Progenitor cell of endocrine pancreas (in vitro differentiated cells): ENCODE results near the gene AARS1. TPM values are rescaled to one million over a fixed set of nuclear protein-coding genes. Genes with fewer than 3 reads are reported as not detected.
A peak's percentile ranks its signal among the peaks of the same experiment; 100 is the strongest.
"Not testable (repeated sequence)": the region's sequence is repeated elsewhere in the genome, so short reads cannot be mapped to it uniquely, and the experiment has no call there.

Experiments
- DNase-seq: peaks from one replicate; pipeline ENCODE4 v3.0.0; 2021; ENCODE audit warnings: low spot score; ENCODE audit not compliant: unreplicated experiment
- H3K27ac Mint-ChIP-seq: 2 replicates; pipeline ENCODE4 v1.8.0; 2021; ENCODE audit warnings: mild to moderate bottlenecking, moderate library complexity, mixed read lengths
- H3K27me3 Mint-ChIP-seq: 2 replicates; pipeline ENCODE4 v1.8.0; 2021; ENCODE audit warnings: mixed read lengths
- H3K36me3 Mint-ChIP-seq: 2 replicates; pipeline ENCODE4 v1.8.0; 2022; ENCODE audit warnings: mixed read lengths; ENCODE audit not compliant: insufficient read depth
- H3K4me1 Mint-ChIP-seq: 2 replicates; pipeline ENCODE4 v1.8.0; 2021; ENCODE audit warnings: low read depth, mixed read lengths
- H3K4me3 Mint-ChIP-seq: 2 replicates; pipeline ENCODE4 v1.8.0; 2021; ENCODE audit warnings: low read depth, mild to moderate bottlenecking, moderate library complexity, mixed read lengths
- H3K9me3 Mint-ChIP-seq: 2 replicates; pipeline ENCODE4 v1.8.0; 2021; ENCODE audit warnings: low read depth, mixed read lengths
- CTCF ChIP-seq: fragments of 200-600 bp; sonication (generic); IDR thresholded peaks from one replicate; pipeline ENCODE4 v1.5.0; 2021; ENCODE audit warnings: antibody characterized with exemption, mild to moderate bottlenecking; ENCODE audit not compliant: unreplicated experiment
- total RNA-seq: library from RNA; stranded (reverse); gene quantifications from 2 replicates; pipeline ENCODE4 v1.2.1, GENCODE V29; 2021

Gene AARS1
- total RNA-seq, 1 donor from 2014 or later, result 114 TPM

GRCh38 chr16:70301121-70301520 is 11.8 kb upstream of the AARS1 start:
- Mint-ChIP-seq H3K27ac (peak overlapping the region; percentile 11), H3K4me3 (peak overlapping the region; percentile 95), H3K4me1 (peaks cover 11% of the 10 kb centered on the region), H3K9me3 (peaks cover 10% of the 10 kb centered on the region), H3K36me3 (peaks cover 25% of the 10 kb centered on the region), H3K27me3 (no peaks in the 10 kb centered on the region)
- DNase-seq, result no peak
- no peak for TF ChIP-seq CTCF

DNA sequence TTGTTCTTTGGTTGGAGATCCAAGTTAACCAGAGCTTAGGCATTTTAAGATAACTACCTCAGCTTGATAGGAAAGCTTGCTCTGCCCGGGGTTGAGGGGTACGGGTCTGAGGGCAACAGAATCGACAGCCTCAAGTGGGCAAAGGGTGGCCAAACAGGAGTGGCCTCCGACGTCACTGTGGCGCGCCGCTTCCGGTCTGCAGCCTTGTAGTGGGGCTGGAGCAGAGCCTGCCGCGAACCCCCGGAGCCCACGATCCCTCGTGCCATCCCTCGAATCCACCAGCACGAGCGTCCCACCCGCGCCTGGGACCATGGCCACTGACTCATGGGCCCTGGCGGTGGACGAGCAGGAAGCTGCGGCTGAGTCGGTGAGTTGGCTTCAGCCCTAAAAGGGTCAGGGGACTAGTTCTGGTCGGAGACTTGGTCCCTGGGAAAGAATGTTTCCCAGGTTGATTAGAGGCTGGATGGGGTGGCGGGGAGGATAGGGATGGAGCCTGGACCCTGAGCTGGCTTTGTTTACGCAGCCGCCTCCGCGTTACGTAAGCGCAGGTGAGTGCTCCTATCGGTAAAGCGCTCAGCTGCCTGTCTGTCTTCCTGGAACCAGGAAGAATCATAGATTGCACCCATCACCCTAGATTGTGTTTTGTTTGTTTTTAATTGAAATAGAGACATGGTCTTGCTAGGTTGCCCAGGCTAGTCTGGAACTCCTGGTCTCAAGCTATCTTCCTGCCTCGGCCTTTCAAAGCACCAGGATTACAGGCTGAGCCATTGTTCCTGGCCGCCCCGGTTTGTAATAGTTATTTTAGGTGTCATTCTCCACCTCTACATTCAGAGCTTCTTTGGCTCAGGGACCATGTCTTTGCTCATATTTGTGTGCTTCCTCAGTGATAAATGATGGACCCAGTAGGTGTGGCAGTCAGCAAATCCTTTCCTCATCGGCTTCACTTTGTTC is 10.0 kb upstream of the AARS1 start, which contains the start of gene DDX19B:
TSS of gene DDX19B (plus strand) at position 199 of the 951 bp plus-strand sequence. CDS start at position 311, 112 bp downstream.
- Mint-ChIP-seq H3K27me3 (no peaks in the 10 kb centered on the region), H3K4me3 (peak within 1 kb of the TSS; percentile 95), H3K9me3 (peaks cover 10% of the 10 kb centered on the region), H3K36me3 (peaks cover 22% of the 10 kb centered on the region), H3K4me1 (peaks cover 11% of the 10 kb centered on the region), H3K27ac (peak within 1 kb of the TSS; percentile 99)
- TF ChIP-seq CTCF, result no peak
- DNase-seq, result peak; percentile 27

GRCh38 chr16:70295634-70296033 is 6.3 kb upstream of the AARS1 start:
- H3K36me3 Mint-ChIP-seq, result peaks cover 3% of the 10 kb centered on the region
- DNase-seq, result no peak
- H3K9me3 Mint-ChIP-seq, result no peaks in the 10 kb centered on the region
- H3K4me1 Mint-ChIP-seq, result peaks cover 11% of the 10 kb centered on the region
- no peaks in the 10 kb centered on the region for H3K27me3 Mint-ChIP-seq
- TF ChIP-seq CTCF, result no peak
- no peak overlapping the region for H3K27ac Mint-ChIP-seq
- no peak overlapping the region for H3K4me3 Mint-ChIP-seq

DNA sequence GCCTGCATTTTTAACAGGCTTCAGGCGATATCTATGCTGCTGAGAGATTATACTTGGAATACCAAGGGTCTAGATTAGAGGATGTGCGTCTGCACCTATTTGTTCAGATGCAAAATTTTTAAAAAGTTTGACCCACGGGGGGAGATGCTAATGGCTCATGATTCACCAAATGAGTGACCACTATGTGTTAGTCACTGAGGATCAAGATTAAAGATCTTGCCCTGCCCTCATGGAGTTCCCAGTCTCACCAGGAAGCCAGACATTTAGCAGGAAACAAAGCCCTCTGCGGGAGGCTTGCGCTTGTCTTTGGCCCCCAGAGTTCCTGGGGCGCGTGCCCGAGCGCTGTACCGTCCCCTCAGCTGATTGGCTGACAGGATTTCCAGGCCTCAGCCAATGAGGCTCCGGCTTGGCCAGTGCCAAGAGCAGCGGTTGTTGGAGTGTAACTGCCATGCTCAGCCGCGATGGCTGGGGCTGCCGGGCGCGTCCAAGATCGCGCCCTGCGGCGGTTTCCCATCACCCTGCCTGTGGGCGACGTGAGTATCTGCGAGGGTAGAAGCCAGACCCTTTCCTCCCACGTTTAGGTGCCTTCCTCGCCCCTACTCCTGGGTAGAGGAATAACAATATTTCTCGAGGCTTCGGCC is 5.2 kb upstream of the AARS1 start:
- no peak overlapping the region for H3K27ac Mint-ChIP-seq
- H3K9me3 Mint-ChIP-seq, result no peaks in the 10 kb centered on the region
- H3K4me1 Mint-ChIP-seq, result peaks cover 8% of the 10 kb centered on the region
- no peaks in the 10 kb centered on the region for H3K27me3 Mint-ChIP-seq
- no peak for TF ChIP-seq CTCF
- H3K36me3 Mint-ChIP-seq, result no peaks in the 10 kb centered on the region
- DNase-seq, result no peak
- no peak overlapping the region for H3K4me3 Mint-ChIP-seq

DNA sequence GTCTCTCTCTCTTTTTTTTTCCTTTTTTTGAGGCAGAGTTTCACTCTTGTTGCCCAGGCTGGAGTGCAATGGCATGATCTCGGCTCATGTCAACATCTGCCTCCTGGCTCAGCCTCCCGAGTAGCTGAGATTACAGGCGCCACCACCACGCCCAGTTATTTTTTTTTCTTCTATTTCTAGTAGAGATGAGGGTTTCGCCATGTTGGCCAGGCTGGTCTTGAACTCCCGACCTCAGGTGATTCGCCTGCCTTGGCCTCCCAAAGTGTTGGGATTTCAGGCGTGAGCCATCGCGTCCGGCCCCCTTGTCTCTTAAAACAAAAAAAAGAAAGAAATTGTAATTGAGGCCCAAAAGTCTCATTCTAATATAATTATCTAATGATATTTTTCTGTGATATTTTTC is 2.8 kb upstream of the AARS1 start:
- not testable (repeated sequence) for H3K27ac Mint-ChIP-seq, H3K4me3 Mint-ChIP-seq, H3K9me3 Mint-ChIP-seq, H3K36me3 Mint-ChIP-seq, H3K27me3 Mint-ChIP-seq, H3K4me1 Mint-ChIP-seq, DNase-seq
